Uterine smooth muscle cell (primary cell): ENCODE results near the gene SUSD2. TPM values are rescaled to one million over a fixed set of nuclear protein-coding genes. Genes with fewer than 3 reads are reported as not detected.

ENCODE experiments used
- total RNA-seq: library from RNA; depleted of rRNA; stranded (reverse); fragments of >200 nt; gene quantifications from 2 replicates; pipeline ENCODE4 v1.2.3, GENCODE V29; 2014

The SUSD2 gene, protein sequence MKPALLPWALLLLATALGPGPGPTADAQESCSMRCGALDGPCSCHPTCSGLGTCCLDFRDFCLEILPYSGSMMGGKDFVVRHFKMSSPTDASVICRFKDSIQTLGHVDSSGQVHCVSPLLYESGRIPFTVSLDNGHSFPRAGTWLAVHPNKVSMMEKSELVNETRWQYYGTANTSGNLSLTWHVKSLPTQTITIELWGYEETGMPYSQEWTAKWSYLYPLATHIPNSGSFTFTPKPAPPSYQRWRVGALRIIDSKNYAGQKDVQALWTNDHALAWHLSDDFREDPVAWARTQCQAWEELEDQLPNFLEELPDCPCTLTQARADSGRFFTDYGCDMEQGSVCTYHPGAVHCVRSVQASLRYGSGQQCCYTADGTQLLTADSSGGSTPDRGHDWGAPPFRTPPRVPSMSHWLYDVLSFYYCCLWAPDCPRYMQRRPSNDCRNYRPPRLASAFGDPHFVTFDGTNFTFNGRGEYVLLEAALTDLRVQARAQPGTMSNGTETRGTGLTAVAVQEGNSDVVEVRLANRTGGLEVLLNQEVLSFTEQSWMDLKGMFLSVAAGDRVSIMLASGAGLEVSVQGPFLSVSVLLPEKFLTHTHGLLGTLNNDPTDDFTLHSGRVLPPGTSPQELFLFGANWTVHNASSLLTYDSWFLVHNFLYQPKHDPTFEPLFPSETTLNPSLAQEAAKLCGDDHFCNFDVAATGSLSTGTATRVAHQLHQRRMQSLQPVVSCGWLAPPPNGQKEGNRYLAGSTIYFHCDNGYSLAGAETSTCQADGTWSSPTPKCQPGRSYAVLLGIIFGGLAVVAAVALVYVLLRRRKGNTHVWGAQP
- 1.9 and 8.6 TPM in 2 replicates for total RNA-seq

DNA sequence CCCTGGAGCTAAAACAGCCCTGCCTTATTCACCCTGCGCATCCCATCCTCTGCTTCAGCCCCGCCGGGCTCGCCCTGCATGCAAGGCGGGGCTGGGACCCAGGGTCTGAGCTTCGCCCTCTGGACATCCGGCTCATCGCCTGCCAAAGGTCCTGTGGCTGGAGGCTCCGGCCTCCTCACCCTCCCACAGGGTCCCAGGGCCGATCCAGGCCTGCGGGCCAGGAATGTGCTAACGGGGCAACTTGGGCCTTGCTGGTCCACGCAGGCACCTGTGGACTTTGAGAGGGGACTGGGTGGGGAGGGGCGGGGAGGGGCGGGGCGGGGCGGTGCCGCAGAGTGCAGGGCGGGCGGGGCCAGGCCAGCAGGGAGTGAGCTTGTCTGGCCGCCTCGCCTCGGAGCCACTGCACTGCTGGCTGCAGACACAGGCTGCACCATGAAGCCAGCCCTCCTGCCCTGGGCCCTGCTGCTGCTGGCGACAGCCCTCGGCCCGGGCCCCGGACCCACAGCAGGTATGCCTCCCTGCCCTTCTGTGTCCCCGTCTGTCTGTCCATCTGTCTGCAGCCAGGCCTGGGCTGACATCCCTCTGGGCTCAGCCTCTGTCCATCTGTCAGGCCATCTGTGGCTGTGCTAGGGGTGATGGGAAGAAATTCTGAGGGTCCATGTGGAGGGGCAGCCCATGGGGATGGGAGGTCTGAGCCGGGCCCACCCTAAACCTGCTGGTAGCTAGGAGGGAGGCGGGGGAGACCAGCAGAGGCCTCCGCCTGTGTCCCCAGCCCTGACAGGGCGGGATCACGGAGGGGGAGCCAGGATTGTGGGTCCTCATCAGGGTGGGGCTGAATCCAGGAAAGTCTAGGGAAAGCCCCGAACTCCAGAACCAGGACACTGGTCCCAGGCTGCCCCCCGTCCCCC is at the start of gene SUSD2:
Gene SUSD2 (plus strand): TSS at position 400 of the 908 bp plus-strand sequence. CDS start 33 bp downstream, at position 433.

Other genes starting within 250 kb of the SUSD2 start
- gene GSTT2B, start 220.3 kb upstream of the SUSD2 start, total RNA-seq = 4.5 and 8.1 TPM in 2 replicates
- 0.44 and 0.87 TPM in 2 replicates for gene DDTL, start 214.6 kb upstream of the SUSD2 start, total RNA-seq
- 79.0 and 103 TPM in 2 replicates for gene DDT, start 207.0 kb upstream of the SUSD2 start, total RNA-seq
- gene GSTT2, start 201.4 kb upstream of the SUSD2 start, total RNA-seq = 1.00 and 1.1 TPM in 2 replicates
- not detected in 2 replicates for gene GSTT4, start 176.0 kb upstream of the SUSD2 start, total RNA-seq
- 41.6 and 43.7 TPM in 2 replicates for gene CABIN1, start 170.2 kb upstream of the SUSD2 start, total RNA-seq
- gene GGT5, start 63.6 kb downstream of the SUSD2 start, total RNA-seq = 1.2 and 1.9 TPM in 2 replicates
- gene SPECC1L, start 89.3 kb downstream of the SUSD2 start, total RNA-seq = 33.5 and 39.7 TPM in 2 replicates
- 1.00 and 1.1 TPM in 2 replicates for gene ADORA2A, start 246.1 kb downstream of the SUSD2 start, total RNA-seq